ENCODE results near the gene CDC123.

- TF ChIP-seq YY1 (IDR thresholded peaks at IDR 0.05; ENCODE audit: insufficient read depth, insufficient read length) (no peak), SUZ12 (IDR thresholded peaks at IDR 0.05; ENCODE audit: extremely low read depth, insufficient read depth, insufficient read length) (no peak), ZNF274 (IDR thresholded peaks at IDR 0.05; ENCODE audit: low read depth, low read length) (no peak)
These were observed 35.3 kb upstream of the CDC123 start for GRCh38 chr10:12160664-12161063.

Measured in NT2/D1 (cell line).